PC-3 (cell line): ENCODE measurements around the gene PTPN21.

ENCODE experiments used
- CTCF ChIP-seq: fragments of 300-600 bp; sonication (generic); conservative IDR thresholded peaks from 2 replicates; pipeline ENCODE4 v1.5.1; 2017; ENCODE audit warnings: antibody characterized with exemption, low read depth, mild to moderate bottlenecking, low read length
- EZH2 ChIP-seq: fragments of 300-600 bp; sonication (generic); IDR thresholded peaks from one replicate; pipeline ENCODE4 v1.6.1; 2017; ENCODE audit warnings: antibody characterized with exemption, mild to moderate bottlenecking, low read length; ENCODE audit not compliant: unreplicated experiment

- TF ChIP-seq CTCF (no peak), EZH2 (no peak)
Observed at GRCh38 chr14:88565427-88565826, 10.6 kb upstream of the PTPN21 start.
